ENCODE results near the gene CCDC107. TPM values are rescaled to one million over a fixed set of nuclear protein-coding genes. Genes with fewer than 3 reads are reported as not detected.
"Not testable (repeated sequence)": the region's sequence is repeated elsewhere in the genome, so short reads cannot be mapped to it uniquely, and the experiment has no call there.

The CCDC107 gene
- total RNA-seq, 2 experiments from 2014 or later = 30.7 to 30.9 TPM

- peak overlapping the region; percentile 85 for H3K27ac Mint-ChIP-seq
- peaks cover 45% of the 10 kb centered on the region for H3K4me1 Mint-ChIP-seq
- ChIA-PET POLR2A (interaction anchor here (0.6 kb wide), 1 partner anchor 14 kb away, joined by 8 read pairs; no protein-coding TSS in a partner anchor), CTCF (interaction anchor here (1.0 to 8.0 kb wide), 10 partner anchors 9 to 263 kb away, joined by 4 to 98 read pairs (median 8); partner anchors contain the start of gene TESK1)
- peaks cover 7% of the 10 kb centered on the region for H3K27me3 Mint-ChIP-seq
- H3K36me3 Mint-ChIP-seq (ENCODE audit: low read depth) = peaks cover 4% of the 10 kb centered on the region
- DNase-seq = peak; percentile 52
- H3K9me3 Mint-ChIP-seq = no peaks in the 10 kb centered on the region
- H3K4me3 Mint-ChIP-seq = peak overlapping the region; percentile 42
These were observed 39.0 kb upstream of the CCDC107 start for GRCh38 chr9:35618854-35619799.

- H3K36me3 Mint-ChIP-seq (ENCODE audit: low read depth) = peaks cover 4% of the 10 kb centered on the region
- H3K4me1 Mint-ChIP-seq = peaks cover 45% of the 10 kb centered on the region
- H3K4me3 Mint-ChIP-seq = no peak overlapping the region
- POLR2A ChIA-PET = interaction anchor here (0.8 kb wide), 1 partner anchor 31 kb away, joined by 3 read pairs; the partner anchor contains the start of gene SIT1
- H3K27me3 Mint-ChIP-seq = peaks cover 2% of the 10 kb centered on the region
- no peak for DNase-seq
- CTCF ChIA-PET = interaction anchor here (1.0 to 2.6 kb wide), 10 partner anchors 9 to 262 kb away, joined by 3 to 24 read pairs (median 7); partner anchors contain the start of genes CCDC107, RMRP and TESK1
- H3K27ac Mint-ChIP-seq = peak overlapping the region; percentile 85
- H3K9me3 Mint-ChIP-seq = no peaks in the 10 kb centered on the region
These were observed 38.3 kb upstream of the CCDC107 start for GRCh38 chr9:35619800-35620158.

GRCh38 chr9:35627575-35627974, 30.5 kb upstream of the CCDC107 start:
- Mint-ChIP-seq H3K9me3 (no peaks in the 10 kb centered on the region), H3K27ac (no peak overlapping the region), H3K27me3 (no peaks in the 10 kb centered on the region), H3K36me3 (ENCODE audit: low read depth) (no peaks in the 10 kb centered on the region), H3K4me3 (no peak overlapping the region), H3K4me1 (no peaks in the 10 kb centered on the region)
- CTCF ChIA-PET = interaction anchor here (1.8 to 10.9 kb wide), 4 partner anchors 13 to 22 kb away, joined by 5 to 98 read pairs (median 20); partner anchors contain the start of genes CD72 and SIT1
- POLR2A ChIA-PET = interaction anchor here (0.6 kb wide), 1 partner anchor 58 kb away, joined by 3 read pairs; no protein-coding TSS in a partner anchor
- DNase-seq = no peak

GRCh38 chr9:35628389-35628991, 29.6 kb upstream of the CCDC107 start:
- Mint-ChIP-seq H3K4me1 (no peaks in the 10 kb centered on the region), H3K36me3 (ENCODE audit: low read depth) (no peaks in the 10 kb centered on the region), H3K27ac (no peak overlapping the region), H3K9me3 (no peaks in the 10 kb centered on the region), H3K27me3 (no peaks in the 10 kb centered on the region), H3K4me3 (no peak overlapping the region)
- ChIA-PET POLR2A (no interaction called here), CTCF (interaction anchor here (1.2 to 10.9 kb wide), 6 partner anchors 9 to 104 kb away, joined by 3 to 98 read pairs (median 8); partner anchors contain the start of genes CD72, CREB3, SIT1 and TLN1)
- no peak for DNase-seq

GRCh38 chr9:35629597-35629996, 28.5 kb upstream of the CCDC107 start:
- no peak overlapping the region for H3K4me3 Mint-ChIP-seq
- H3K9me3 Mint-ChIP-seq = no peaks in the 10 kb centered on the region
- ChIA-PET CTCF (interaction anchor here (0.6 to 10.9 kb wide), 7 partner anchors 9 to 103 kb away, joined by 3 to 98 read pairs (median 5); partner anchors contain the start of genes CD72, CREB3, SIT1 and TLN1), POLR2A (no interaction called here)
- H3K4me1 Mint-ChIP-seq = no peaks in the 10 kb centered on the region
- H3K27me3 Mint-ChIP-seq = no peaks in the 10 kb centered on the region
- no peaks in the 10 kb centered on the region for H3K36me3 Mint-ChIP-seq (ENCODE audit: low read depth)
- H3K27ac Mint-ChIP-seq = no peak overlapping the region
- no peak for DNase-seq

- POLR2A ChIA-PET = no interaction called here
These were observed 22.4 kb upstream of the CCDC107 start for GRCh38 chr9:35635730-35636129.

GRCh38 chr9:35636135-35636876, 21.8 kb upstream of the CCDC107 start:
- no peak for DNase-seq
- POLR2A ChIA-PET = no interaction called here
- CTCF ChIA-PET = interaction anchor here (0.8 to 2.4 kb wide), 4 partner anchors 11 to 24 kb away, joined by 3 to 5 read pairs (median 4); partner anchors contain the start of genes CCDC107 and RMRP
- Mint-ChIP-seq H3K4me3 (no peak overlapping the region), H3K4me1 (peaks cover 47% of the 10 kb centered on the region), H3K9me3 (peaks cover 9% of the 10 kb centered on the region), H3K27ac (no peak overlapping the region), H3K36me3 (ENCODE audit: low read depth) (peaks cover 26% of the 10 kb centered on the region), H3K27me3 (no peaks in the 10 kb centered on the region)

More at GRCh38 chr9:35635730-35636129, 22.4 kb upstream of the CCDC107 start:
- H3K27me3 Mint-ChIP-seq = no peaks in the 10 kb centered on the region
- H3K4me1 Mint-ChIP-seq = peaks cover 41% of the 10 kb centered on the region
- peaks cover 5% of the 10 kb centered on the region for H3K9me3 Mint-ChIP-seq
- H3K36me3 Mint-ChIP-seq (ENCODE audit: low read depth) = peaks cover 20% of the 10 kb centered on the region
- no peak overlapping the region for H3K27ac Mint-ChIP-seq
- DNase-seq = no peak
- CTCF ChIA-PET = interaction anchor here (0.8 to 2.4 kb wide), 5 partner anchors 12 to 24 kb away, joined by 3 to 5 read pairs (median 4); partner anchors contain the start of genes CCDC107 and RMRP
- H3K4me3 Mint-ChIP-seq = no peak overlapping the region

GRCh38 chr9:35636877-35637246, 21.2 kb upstream of the CCDC107 start:
- H3K27ac Mint-ChIP-seq, H3K27me3 Mint-ChIP-seq, DNase-seq, POLR2A ChIA-PET, H3K4me3 Mint-ChIP-seq: not testable (repeated sequence)
- Mint-ChIP-seq H3K36me3 (ENCODE audit: low read depth) (peaks cover 31% of the 10 kb centered on the region), H3K4me1 (peaks cover 51% of the 10 kb centered on the region), H3K9me3 (peaks cover 12% of the 10 kb centered on the region)
- CTCF ChIA-PET = interaction anchor here (0.8 to 1.6 kb wide), 2 partner anchors 10 to 18 kb away, joined by 3 to 4 read pairs; no protein-coding TSS in a partner anchor

GRCh38 chr9:35637427-35637955, 20.6 kb upstream of the CCDC107 start:
- Mint-ChIP-seq H3K36me3 (ENCODE audit: low read depth) (peaks cover 31% of the 10 kb centered on the region), H3K9me3 (peaks cover 12% of the 10 kb centered on the region), H3K4me1 (peaks cover 51% of the 10 kb centered on the region)
- H3K27ac Mint-ChIP-seq, DNase-seq, H3K4me3 Mint-ChIP-seq, H3K27me3 Mint-ChIP-seq, CTCF ChIA-PET, POLR2A ChIA-PET: not testable (repeated sequence)

GRCh38 chr9:35638751-35639150, 19.3 kb upstream of the CCDC107 start:
- peak; percentile 47 for DNase-seq
- POLR2A ChIA-PET, H3K4me3 Mint-ChIP-seq, H3K27me3 Mint-ChIP-seq: not testable (repeated sequence)
- Mint-ChIP-seq H3K9me3 (peaks cover 12% of the 10 kb centered on the region), H3K4me1 (peaks cover 57% of the 10 kb centered on the region), H3K36me3 (ENCODE audit: low read depth) (peaks cover 40% of the 10 kb centered on the region), H3K27ac (peak overlapping the region; percentile 88)
- CTCF ChIA-PET = interaction anchor here (0.6 to 2.6 kb wide), 6 partner anchors 8 to 58 kb away, joined by 3 to 9 read pairs (median 6); no protein-coding TSS in a partner anchor

GRCh38 chr9:35639225-35639624, 18.9 kb upstream of the CCDC107 start:
- DNase-seq, H3K27me3 Mint-ChIP-seq, POLR2A ChIA-PET: not testable (repeated sequence)
- Mint-ChIP-seq H3K4me1 (peaks cover 57% of the 10 kb centered on the region), H3K27ac (peak overlapping the region; percentile 87), H3K4me3 (peak overlapping the region; percentile 41), H3K9me3 (peaks cover 12% of the 10 kb centered on the region), H3K36me3 (ENCODE audit: low read depth) (peaks cover 40% of the 10 kb centered on the region)
- CTCF ChIA-PET = interaction anchor here (0.7 to 2.6 kb wide), 6 partner anchors 9 to 92 kb away, joined by 3 to 9 read pairs (median 4); partner anchors contain the start of gene TLN1

Measured in activated CD4-positive, alpha-beta T cell treated with anti-CD3 and anti-CD28 coated beads, Interleukin-2, amount 10 ng/mL, durations not matched to agents 7 days and 5 days (primary cell).